ENCODE data around the gene TEX10.

DNA sequence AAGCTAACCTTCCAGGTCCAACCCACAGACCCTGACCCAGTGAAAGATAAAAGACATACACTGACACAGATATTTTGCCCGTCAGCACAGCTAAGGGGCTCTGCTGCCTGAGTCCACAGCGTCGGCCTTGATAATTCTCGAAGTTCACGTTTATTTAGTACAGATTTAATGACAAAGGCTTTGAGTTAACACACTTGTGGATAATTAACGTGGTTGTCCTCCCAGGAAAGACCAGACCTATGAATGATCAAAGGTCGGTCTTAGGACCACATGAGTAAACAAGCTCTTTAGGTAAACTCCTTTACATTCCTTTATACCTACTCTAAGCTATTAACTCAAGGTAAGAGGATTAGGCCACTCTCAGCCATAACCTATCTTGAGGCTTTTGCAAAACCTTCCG, 11.3 kb upstream of the TEX10 start:
- TF ChIP-seq MYC (IDR thresholded peaks at IDR 0.05; ENCODE audit: low read depth, low read length), result no peak
- TF ChIP-seq FOS (IDR thresholded peaks at IDR 0.05; ENCODE audit: borderline replicate concordance, insufficient read depth, low read length), result no peak
- TF ChIP-seq, protein P1, sequence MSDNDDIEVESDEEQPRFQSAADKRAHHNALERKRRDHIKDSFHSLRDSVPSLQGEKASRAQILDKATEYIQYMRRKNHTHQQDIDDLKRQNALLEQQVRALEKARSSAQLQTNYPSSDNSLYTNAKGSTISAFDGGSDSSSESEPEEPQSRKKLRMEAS (IDR thresholded peaks at IDR 0.05; ENCODE audit: insufficient read depth, insufficient read length), result no peak
- TF ChIP-seq, protein P2, sequence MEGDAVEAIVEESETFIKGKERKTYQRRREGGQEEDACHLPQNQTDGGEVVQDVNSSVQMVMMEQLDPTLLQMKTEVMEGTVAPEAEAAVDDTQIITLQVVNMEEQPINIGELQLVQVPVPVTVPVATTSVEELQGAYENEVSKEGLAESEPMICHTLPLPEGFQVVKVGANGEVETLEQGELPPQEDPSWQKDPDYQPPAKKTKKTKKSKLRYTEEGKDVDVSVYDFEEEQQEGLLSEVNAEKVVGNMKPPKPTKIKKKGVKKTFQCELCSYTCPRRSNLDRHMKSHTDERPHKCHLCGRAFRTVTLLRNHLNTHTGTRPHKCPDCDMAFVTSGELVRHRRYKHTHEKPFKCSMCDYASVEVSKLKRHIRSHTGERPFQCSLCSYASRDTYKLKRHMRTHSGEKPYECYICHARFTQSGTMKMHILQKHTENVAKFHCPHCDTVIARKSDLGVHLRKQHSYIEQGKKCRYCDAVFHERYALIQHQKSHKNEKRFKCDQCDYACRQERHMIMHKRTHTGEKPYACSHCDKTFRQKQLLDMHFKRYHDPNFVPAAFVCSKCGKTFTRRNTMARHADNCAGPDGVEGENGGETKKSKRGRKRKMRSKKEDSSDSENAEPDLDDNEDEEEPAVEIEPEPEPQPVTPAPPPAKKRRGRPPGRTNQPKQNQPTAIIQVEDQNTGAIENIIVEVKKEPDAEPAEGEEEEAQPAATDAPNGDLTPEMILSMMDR (IDR thresholded peaks at IDR 0.05; ENCODE audit: extremely low read depth in 1 of 2, insufficient read depth in 1 of 2, low read depth in 1 of 2, low read length in 2 of 2), result no peak
- TF ChIP-seq EZH2 (IDR thresholded peaks at IDR 0.05; ENCODE audit: borderline replicate concordance, low read depth, low read length, severe bottlenecking), result no peak
